ENCODE measurements around the gene USP15. TPM values are rescaled to one million over a fixed set of nuclear protein-coding genes. Genes with fewer than 3 reads are reported as not detected.

The USP15 gene
- total RNA-seq, 2 experiments from 2014 or later = 87.2 to 98.0 TPM

DNA sequence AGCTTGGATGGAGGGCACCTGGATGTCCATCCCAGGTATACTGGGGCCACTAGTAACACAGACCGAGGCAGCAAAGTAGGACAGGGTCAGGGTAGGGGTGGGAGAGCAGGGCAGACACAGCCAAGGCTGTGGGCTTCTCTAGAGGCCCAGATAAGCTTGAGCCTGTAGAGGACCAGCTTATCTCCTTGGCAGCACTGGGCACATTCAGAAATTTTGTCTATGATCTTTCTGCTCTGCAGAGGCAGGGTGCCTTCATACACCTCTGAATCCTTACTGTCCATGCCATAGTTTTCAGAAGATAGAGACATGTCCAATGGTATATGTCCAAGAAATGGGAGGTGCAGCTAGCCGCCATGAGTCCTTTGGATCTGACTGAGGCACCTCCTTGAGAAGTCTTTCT, 26.4 kb upstream of the USP15 start:
- Mint-ChIP-seq H3K27ac (no peak overlapping the region), H3K4me1 (no peaks in the 10 kb centered on the region), H3K36me3 (ENCODE audit: low read depth) (no peaks in the 10 kb centered on the region), H3K4me3 (no peak overlapping the region), H3K27me3 (no peaks in the 10 kb centered on the region), H3K9me3 (ENCODE audit: low read depth) (peaks cover 5% of the 10 kb centered on the region)
- ChIA-PET POLR2A (no interaction called here), CTCF (no interaction called here)
- intact Hi-C loops (cut with DNase I, micrococcal nuclease) = no loop called here
- DNase-seq (no peak), ATAC-seq (no peak)

DNA sequence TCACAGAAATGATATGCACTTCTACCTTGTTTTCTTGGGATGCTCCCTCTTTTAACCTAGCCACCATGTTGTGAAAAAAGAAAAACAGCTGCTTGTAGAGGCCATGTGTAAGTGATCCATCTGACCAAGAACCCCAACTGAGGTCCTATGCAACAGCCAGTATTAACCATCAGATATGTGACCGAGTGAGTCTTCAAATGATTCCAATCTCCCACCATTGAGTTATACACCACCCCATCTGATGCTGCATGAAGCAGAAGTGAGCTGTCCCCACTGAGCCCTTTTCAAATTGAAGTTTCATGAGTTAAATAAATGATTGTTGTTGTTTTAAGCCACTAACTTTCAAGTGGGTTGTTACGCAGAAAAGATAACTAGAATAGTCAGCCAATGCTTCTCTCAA, 20.6 kb upstream of the USP15 start:
- ChIA-PET POLR2A (no interaction called here), CTCF (no interaction called here)
- DNase-seq = no peak
- peaks cover 5% of the 10 kb centered on the region for H3K9me3 Mint-ChIP-seq (ENCODE audit: low read depth)
- H3K27me3 Mint-ChIP-seq = no peaks in the 10 kb centered on the region
- no peak overlapping the region for H3K27ac Mint-ChIP-seq
- H3K4me1 Mint-ChIP-seq = no peaks in the 10 kb centered on the region
- no peaks in the 10 kb centered on the region for H3K36me3 Mint-ChIP-seq (ENCODE audit: low read depth)
- ATAC-seq = no peak
- no peak overlapping the region for H3K4me3 Mint-ChIP-seq
- intact Hi-C loops (cut with DNase I, micrococcal nuclease) = no loop called here

DNA sequence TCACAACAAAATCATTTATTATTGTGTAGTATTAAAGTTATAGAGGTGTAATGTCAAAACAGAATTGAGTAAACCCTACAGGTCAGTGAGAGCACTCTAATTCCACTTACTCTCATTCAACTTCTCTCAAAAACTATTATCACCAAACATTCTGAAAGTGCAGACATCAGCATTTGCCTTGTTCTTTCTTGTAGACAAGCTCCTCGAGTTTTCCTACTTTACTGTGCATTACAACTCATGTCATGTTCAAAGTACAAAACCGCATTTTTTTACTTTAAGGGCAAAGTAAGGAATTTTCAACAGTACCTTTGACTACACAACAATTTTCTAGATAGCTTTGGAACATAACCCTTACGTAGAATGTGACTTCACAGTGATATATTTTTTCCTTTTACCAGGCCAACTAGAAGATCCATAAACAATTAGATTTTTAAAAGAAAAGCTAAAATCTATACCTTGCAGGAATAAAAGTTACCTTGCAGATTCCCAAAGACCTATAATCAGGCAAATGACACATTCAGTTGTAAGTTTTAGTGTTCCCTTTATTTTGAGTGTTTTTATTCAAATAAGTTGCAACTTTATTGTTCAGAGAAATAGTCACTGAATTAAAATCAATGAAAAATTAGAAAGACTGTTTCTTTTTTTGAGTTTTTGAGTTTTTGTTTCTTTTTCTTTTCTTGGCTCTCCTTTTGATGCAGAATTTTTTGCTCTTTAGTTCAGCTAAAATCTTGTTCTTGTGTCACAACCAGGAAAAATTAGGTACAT, 12.7 kb upstream of the USP15 start:
- Mint-ChIP-seq H3K4me1 (peaks cover 24% of the 10 kb centered on the region), H3K27ac (no peak overlapping the region), H3K9me3 (ENCODE audit: low read depth) (no peaks in the 10 kb centered on the region), H3K4me3 (no peak overlapping the region), H3K27me3 (peaks cover 2% of the 10 kb centered on the region), H3K36me3 (ENCODE audit: low read depth) (no peaks in the 10 kb centered on the region)
- POLR2A ChIA-PET = no interaction called here
- DNase-seq = no peak
- no peak for ATAC-seq
- intact Hi-C loops (cut with DNase I, micrococcal nuclease) = no loop called here
- CTCF ChIA-PET = interaction anchor here (0.6 to 0.8 kb wide), 2 partner anchors 69 to 123 kb away, joined by 3 read pairs; no protein-coding TSS in a partner anchor

DNA sequence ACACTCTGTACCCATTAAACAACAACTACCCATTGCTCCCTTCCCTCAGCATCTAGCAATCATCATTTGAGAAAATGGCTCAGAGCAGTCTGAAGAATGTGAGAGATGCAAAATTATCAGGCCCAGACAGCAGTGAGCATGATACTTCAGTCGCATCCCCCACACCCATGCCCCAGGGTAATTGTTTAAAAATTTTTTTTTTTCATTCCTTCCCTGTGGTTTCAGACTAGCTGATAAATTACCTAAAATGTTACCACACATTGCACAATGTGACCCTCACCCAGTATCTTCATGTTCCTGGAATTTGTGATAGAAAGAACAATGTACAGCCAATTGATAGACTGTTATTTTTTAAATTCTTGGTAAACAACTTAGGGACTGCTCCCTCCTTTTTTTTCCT, 11.3 kb upstream of the USP15 start:
- Mint-ChIP-seq H3K27ac (no peak overlapping the region), H3K9me3 (ENCODE audit: low read depth) (no peaks in the 10 kb centered on the region), H3K36me3 (ENCODE audit: low read depth) (no peaks in the 10 kb centered on the region), H3K27me3 (peaks cover 2% of the 10 kb centered on the region), H3K4me1 (peaks cover 24% of the 10 kb centered on the region), H3K4me3 (no peak overlapping the region)
- POLR2A ChIA-PET = no interaction called here
- DNase-seq = no peak
- CTCF ChIA-PET = no interaction called here
- no peak for ATAC-seq
- intact Hi-C loops (cut with DNase I, micrococcal nuclease) = no loop called here

DNA sequence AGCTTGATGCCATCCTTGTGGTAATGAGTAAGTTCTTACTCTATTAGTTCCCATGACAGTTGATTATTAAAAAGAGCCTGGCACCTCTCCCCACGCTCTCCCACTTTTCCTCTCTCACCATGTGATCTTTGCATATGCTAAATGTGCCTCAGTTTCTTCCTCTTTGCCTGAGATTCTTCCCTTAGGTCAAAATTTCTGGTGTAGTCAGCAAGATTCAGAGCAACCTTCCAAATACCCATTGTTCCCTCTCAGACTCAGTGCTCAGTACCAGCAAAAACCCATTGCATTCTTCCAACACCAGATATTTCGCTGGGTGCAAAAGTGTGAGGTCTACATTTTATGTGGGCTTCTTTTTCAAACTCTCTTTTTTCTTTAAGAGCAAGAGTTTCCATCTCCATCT, 10.8 kb upstream of the USP15 start:
- Mint-ChIP-seq H3K4me3 (no peak overlapping the region), H3K27me3 (peaks cover 2% of the 10 kb centered on the region), H3K27ac (no peak overlapping the region), H3K9me3 (ENCODE audit: low read depth) (no peaks in the 10 kb centered on the region), H3K36me3 (ENCODE audit: low read depth) (no peaks in the 10 kb centered on the region), H3K4me1 (peaks cover 24% of the 10 kb centered on the region)
- intact Hi-C loops (cut with DNase I, micrococcal nuclease) = no loop called here
- ATAC-seq = no peak
- ChIA-PET POLR2A (no interaction called here), CTCF (no interaction called here)
- no peak for DNase-seq

DNA sequence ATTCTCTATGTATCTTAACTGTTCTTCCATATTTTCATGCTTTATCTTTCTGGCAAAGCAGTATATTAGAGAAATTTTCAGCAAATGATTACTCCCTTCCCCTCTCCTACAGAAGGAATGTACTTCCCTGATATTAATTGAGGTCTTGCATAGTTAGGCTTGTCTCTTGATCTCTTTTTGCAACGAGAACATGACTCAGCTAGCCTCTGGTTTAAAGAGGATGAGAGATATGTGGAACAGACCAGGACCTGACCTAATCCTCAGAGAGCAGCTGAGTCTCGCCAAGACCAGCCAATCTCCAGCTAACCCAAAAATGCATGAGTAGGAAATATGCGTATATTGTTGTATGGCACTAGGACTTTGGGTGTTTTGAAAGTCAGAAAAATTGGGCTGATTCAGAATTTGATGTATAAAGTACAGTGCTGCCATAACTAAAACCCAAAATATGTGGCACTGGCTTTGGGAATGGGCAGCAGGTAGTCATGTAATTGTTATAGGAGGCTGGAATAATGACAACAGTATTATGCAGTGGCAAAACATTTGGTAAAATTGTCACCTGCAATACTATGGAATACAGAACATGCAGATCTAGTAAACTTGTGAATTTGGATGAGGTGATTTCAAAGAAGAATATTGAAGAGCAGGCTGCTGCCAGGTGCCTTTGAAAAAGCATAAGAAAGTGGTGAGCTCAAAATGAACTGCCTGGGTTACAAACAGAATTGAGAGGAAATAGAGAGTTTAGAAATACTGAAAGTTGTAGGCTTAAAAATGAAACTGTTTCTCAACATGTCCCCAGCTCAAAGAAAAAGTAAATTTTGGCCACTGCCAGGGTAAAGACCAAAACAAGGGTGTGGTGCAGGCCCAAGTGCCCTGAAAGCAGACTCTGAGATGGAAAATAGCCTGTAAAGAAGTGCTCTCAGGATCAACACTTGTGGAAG, 9.3 kb upstream of the USP15 start:
- peak overlapping the region; percentile 27 for H3K4me3 Mint-ChIP-seq
- H3K27me3 Mint-ChIP-seq = peaks cover 2% of the 10 kb centered on the region
- H3K9me3 Mint-ChIP-seq (ENCODE audit: low read depth) = no peaks in the 10 kb centered on the region
- DNase-seq (no peak), ATAC-seq (peak; percentile 66)
- peak overlapping the region; percentile 68 for H3K27ac Mint-ChIP-seq
- ChIA-PET CTCF (no interaction called here), POLR2A (no interaction called here)
- intact Hi-C loops (cut with DNase I, micrococcal nuclease) = no loop called here
- H3K36me3 Mint-ChIP-seq (ENCODE audit: low read depth) = no peaks in the 10 kb centered on the region
- peaks cover 24% of the 10 kb centered on the region for H3K4me1 Mint-ChIP-seq

GRCh38 chr12:62251609-62251958, 8.6 kb upstream of the USP15 start:
- Mint-ChIP-seq H3K4me3 (peak overlapping the region; percentile 27), H3K27me3 (peaks cover 2% of the 10 kb centered on the region), H3K36me3 (ENCODE audit: low read depth) (no peaks in the 10 kb centered on the region), H3K27ac (peak overlapping the region; percentile 68), H3K4me1 (peaks cover 30% of the 10 kb centered on the region), H3K9me3 (ENCODE audit: low read depth) (no peaks in the 10 kb centered on the region)
- intact Hi-C loops (cut with DNase I, micrococcal nuclease) = no loop called here
- POLR2A ChIA-PET = no interaction called here
- ATAC-seq (peak; percentile 23), DNase-seq (no peak)
- CTCF ChIA-PET = no interaction called here

GRCh38 chr12:62252576-62252975, 7.6 kb upstream of the USP15 start:
- H3K27ac Mint-ChIP-seq = no peak overlapping the region
- H3K9me3 Mint-ChIP-seq (ENCODE audit: low read depth) = no peaks in the 10 kb centered on the region
- peaks cover 2% of the 10 kb centered on the region for H3K27me3 Mint-ChIP-seq
- H3K4me3 Mint-ChIP-seq = no peak overlapping the region
- CTCF ChIA-PET = interaction anchor here (0.6 kb wide), 1 partner anchor 1966 kb away, joined by 3 read pairs; no protein-coding TSS in a partner anchor
- intact Hi-C loops (cut with DNase I, micrococcal nuclease) = no loop called here
- ATAC-seq (no peak), DNase-seq (no peak)
- POLR2A ChIA-PET = no interaction called here
- no peaks in the 10 kb centered on the region for H3K36me3 Mint-ChIP-seq (ENCODE audit: low read depth)
- H3K4me1 Mint-ChIP-seq = peaks cover 39% of the 10 kb centered on the region

GRCh38 chr12:62254967-62255366, 5.2 kb upstream of the USP15 start:
- H3K4me1 Mint-ChIP-seq = peaks cover 49% of the 10 kb centered on the region
- H3K9me3 Mint-ChIP-seq (ENCODE audit: low read depth) = no peaks in the 10 kb centered on the region
- POLR2A ChIA-PET = no interaction called here
- CTCF ChIA-PET = no interaction called here
- no peak for ATAC-seq
- no peaks in the 10 kb centered on the region for H3K36me3 Mint-ChIP-seq (ENCODE audit: low read depth)
- intact Hi-C loops (cut with DNase I, micrococcal nuclease) = no loop called here
- no peaks in the 10 kb centered on the region for H3K27me3 Mint-ChIP-seq
- H3K4me3 Mint-ChIP-seq = no peak overlapping the region
- H3K27ac Mint-ChIP-seq = no peak overlapping the region
- DNase-seq = no peak

- Mint-ChIP-seq H3K27me3 (no peaks in the 10 kb centered on the region), H3K9me3 (ENCODE audit: low read depth) (no peaks in the 10 kb centered on the region), H3K27ac (peak overlapping the region; percentile 47), H3K4me3 (peak overlapping the region; percentile 36), H3K4me1 (peaks cover 36% of the 10 kb centered on the region), H3K36me3 (ENCODE audit: low read depth) (peaks cover 4% of the 10 kb centered on the region)
- DNase-seq (peak; percentile 79), ATAC-seq (no peak)
- intact Hi-C loops (cut with DNase I, micrococcal nuclease) = no loop called here
- ChIA-PET CTCF (interaction anchor here (0.7 kb wide), 1 partner anchor 104 kb away, joined by 3 read pairs; no protein-coding TSS in a partner anchor), POLR2A (no interaction called here)
Measured at GRCh38 chr12:62256408-62257096, 3.7 kb upstream of the USP15 start.

GRCh38 chr12:62258231-62258630, 2.0 kb upstream of the USP15 start:
- Mint-ChIP-seq H3K4me3 (peak overlapping the region; percentile 87), H3K27ac (peak overlapping the region; percentile 100), H3K9me3 (ENCODE audit: low read depth) (no peaks in the 10 kb centered on the region), H3K4me1 (peaks cover 40% of the 10 kb centered on the region), H3K36me3 (ENCODE audit: low read depth) (peaks cover 9% of the 10 kb centered on the region), H3K27me3 (no peaks in the 10 kb centered on the region)
- DNase-seq = no peak
- POLR2A ChIA-PET = no interaction called here
- CTCF ChIA-PET = no interaction called here
- intact Hi-C loops (cut with DNase I, micrococcal nuclease) = no loop called here
- no peak for ATAC-seq
